Keratinocyte (primary cell): Measurements from ENCODE around the gene PRDX6. TPM values are rescaled to one million over a fixed set of nuclear protein-coding genes. Genes with fewer than 3 reads are reported as not detected.
"Not testable (repeated sequence)": the region's sequence is repeated elsewhere in the genome, so short reads cannot be mapped to it uniquely, and the experiment has no call there.

Experiments
- DNase-seq: peaks from one replicate; pipeline ENCODE4 v3.0.0-alpha.2; 2011; ENCODE audit warnings: low read depth, missing footprints, low spot score
- FAIRE-seq: peaks from 2 replicates; lab custom pipeline; 2011; peaks lifted over from hg19 to GRCh38; lab: Jason Lieb, UNC
- H2AFZ ChIP-seq: 2 replicates; pipeline ENCODE4 v1.6.0; 2012; ENCODE audit warnings: low read length, control low read depth, inconsistent platforms; ENCODE audit not compliant: control insufficient read depth
- H3K27ac ChIP-seq: 2 replicates; pipeline ENCODE4 v1.5.1; 2011; ENCODE audit warnings: low read length; ENCODE audit not compliant: control insufficient read depth, insufficient read depth
- H3K27me3 ChIP-seq: 3 replicates; pipeline ENCODE4 v1.6.0; 2011; ENCODE audit warnings: low read length; ENCODE audit not compliant: control insufficient read depth, insufficient read depth; ENCODE audit errors: extremely low read depth
- H3K36me3 ChIP-seq, 2 experiments: 2 replicates in 1 of 2; 3 replicates in 1 of 2; pipeline ENCODE4 v1.5.1; 2011; ENCODE audit warnings: low read length in 2 of 2, mild to moderate bottlenecking in 1 of 2; ENCODE audit not compliant: control insufficient read depth in 2 of 2, insufficient read depth in 2 of 2; ENCODE audit errors: extremely low read depth in 1 of 2
- H3K4me1 ChIP-seq: 3 replicates; pipeline ENCODE4 v1.5.1; 2011; ENCODE audit warnings: low read length; ENCODE audit not compliant: control insufficient read depth, insufficient read depth; ENCODE audit errors: extremely low read depth
- H3K4me2 ChIP-seq: 3 replicates; pipeline ENCODE4 v1.6.0; 2011; ENCODE audit warnings: low read depth, low read length; ENCODE audit not compliant: control insufficient read depth, insufficient read depth; ENCODE audit errors: extremely low read depth
- H3K4me3 ChIP-seq, 3 experiments: fragments of 200-600 bp in 1 of 3; sonication (generic) in 1 of 3; 2 replicates in 2 of 3; 3 replicates in 1 of 3; pipeline ENCODE4 v1.5.1; 2011 to 2016; ENCODE audit warnings: low read length in 3 of 3, mild to moderate bottlenecking in 3 of 3, control low read depth in 2 of 3, inconsistent platforms in 1 of 3, low read depth in 1 of 3, mixed read lengths in 1 of 3, mixed run types in 1 of 3, moderate library complexity in 1 of 3; ENCODE audit not compliant: control insufficient read depth in 2 of 3, insufficient read depth in 2 of 3; ENCODE audit errors: extremely low read depth in 1 of 3
- H3K79me2 ChIP-seq: 2 replicates; pipeline ENCODE4 v1.6.0; 2012; ENCODE audit warnings: low read length; ENCODE audit not compliant: control insufficient read depth, insufficient read depth
- H3K9ac ChIP-seq: 3 replicates; pipeline ENCODE4 v1.6.0; 2011; ENCODE audit warnings: low read length; ENCODE audit not compliant: control insufficient read depth, insufficient read depth; ENCODE audit errors: extremely low read depth
- H3K9me1 ChIP-seq: 3 replicates; pipeline ENCODE4 v1.6.0; 2011; ENCODE audit warnings: low read length; ENCODE audit not compliant: control insufficient read depth, insufficient read depth; ENCODE audit errors: extremely low read depth
- H3K9me3 ChIP-seq: 2 replicates; pipeline ENCODE4 v1.5.1; 2012; ENCODE audit warnings: low read depth, low read length; ENCODE audit not compliant: control insufficient read depth
- H4K20me1 ChIP-seq: 3 replicates; pipeline ENCODE4 v1.6.0; 2011; ENCODE audit warnings: low read length; ENCODE audit not compliant: control insufficient read depth, insufficient read depth; ENCODE audit errors: extremely low read depth
- EZH2 ChIP-seq: IDR thresholded peaks from one replicate; pipeline ENCODE4 v1.6.1; 2012; ENCODE audit warnings: inconsistent platforms, mild to moderate bottlenecking, low read length, moderate library complexity
- dilution Hi-C: fragments of 300-500 bp; cut with MboI; formaldehyde crosslinking; loops from one replicate; pipeline ENCODE4 v1.7.0; 2020; ENCODE audit warnings: low sequenced_read_pairs; ENCODE audit not compliant: extremely low pct_ligation_motif_present
- polyA plus RNA-seq, 5 experiments: library from polyadenylated mRNA; depleted of rRNA in 3 of 5; stranded (reverse) in 3 of 5; stranded (forward) in 1 of 5; unstranded in 1 of 5; fragments of >200 nt; gene quantifications; 1 replicate in 1 of 5; 2 replicates in 3 of 5; 3 replicates in 1 of 5; pipeline versions ENCODE4 v1.2.1 to v1.2.3, GENCODE V29; 2011 to 2012; ENCODE audit warnings: missing spikeins in 2 of 5, low read depth in 1 of 5, low replicate concordance in 1 of 5
- TF ChIP-seq, protein P1 (sequence below), 3 experiments: IDR thresholded peaks in 1 of 3; conservative IDR thresholded peaks in 1 of 3; optimal IDR thresholded peaks in 1 of 3; 2 replicates in 2 of 3; 3 replicates in 1 of 3; pipeline versions ENCODE3 to v1.5.1; 2011; ENCODE audit warnings: low read length in 3 of 3, mild to moderate bottlenecking in 3 of 3, moderate library complexity in 2 of 3, control low read depth in 1 of 3, inconsistent platforms in 1 of 3; ENCODE audit not compliant: insufficient read depth in 2 of 3; ENCODE audit errors: extremely low read depth in 1 of 3

The PRDX6 gene
- polyA plus RNA-seq, 1 donor (not counting 4 experiments of a cell fraction or from before 2014, with no cell fraction given) = 248 TPM

DNA sequence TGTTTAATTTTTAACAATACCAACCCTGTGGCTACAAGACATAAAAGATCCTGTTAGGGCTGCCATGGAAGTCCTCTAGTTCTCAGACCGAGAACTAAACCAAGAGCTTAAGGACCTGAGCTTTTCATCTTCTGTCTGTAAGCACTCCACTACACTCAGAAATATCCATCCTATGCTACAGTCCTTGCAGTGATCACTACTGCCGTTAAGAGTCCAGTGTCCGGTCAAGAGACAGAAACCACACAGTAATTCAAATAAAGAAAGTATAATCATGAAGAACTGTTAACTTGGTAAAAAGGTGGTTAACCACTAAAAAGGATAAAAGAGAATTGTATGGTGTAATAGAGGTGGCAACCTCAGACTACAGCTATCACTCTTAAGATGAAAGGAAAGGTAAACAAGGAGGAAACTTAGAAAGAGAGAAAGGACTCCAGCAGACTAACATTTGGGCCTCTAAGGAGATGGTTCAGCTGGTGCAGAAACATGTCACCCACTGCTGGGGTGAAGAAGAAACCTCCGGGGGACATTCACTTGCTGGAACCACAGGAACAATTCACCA is 22.1 kb upstream of the PRDX6 start:
- Histone ChIP-seq H2AFZ (no peak overlapping the region), H3K27ac (no peak overlapping the region), H3K9ac (no peak overlapping the region), H3K4me3 (no peak overlapping the region), H3K79me2 (no peaks in the 10 kb centered on the region), H3K27me3 (no peaks in the 10 kb centered on the region), H3K36me3 (no peaks in the 10 kb centered on the region), H3K4me1 (no peaks in the 10 kb centered on the region), H3K9me3 (no peaks in the 10 kb centered on the region), H3K4me2 (no peak overlapping the region), H4K20me1 (no peaks in the 10 kb centered on the region), H3K9me1 (no peaks in the 10 kb centered on the region)
- DNase-seq (no peak), FAIRE-seq (no peak)
- TF ChIP-seq, protein P1, sequence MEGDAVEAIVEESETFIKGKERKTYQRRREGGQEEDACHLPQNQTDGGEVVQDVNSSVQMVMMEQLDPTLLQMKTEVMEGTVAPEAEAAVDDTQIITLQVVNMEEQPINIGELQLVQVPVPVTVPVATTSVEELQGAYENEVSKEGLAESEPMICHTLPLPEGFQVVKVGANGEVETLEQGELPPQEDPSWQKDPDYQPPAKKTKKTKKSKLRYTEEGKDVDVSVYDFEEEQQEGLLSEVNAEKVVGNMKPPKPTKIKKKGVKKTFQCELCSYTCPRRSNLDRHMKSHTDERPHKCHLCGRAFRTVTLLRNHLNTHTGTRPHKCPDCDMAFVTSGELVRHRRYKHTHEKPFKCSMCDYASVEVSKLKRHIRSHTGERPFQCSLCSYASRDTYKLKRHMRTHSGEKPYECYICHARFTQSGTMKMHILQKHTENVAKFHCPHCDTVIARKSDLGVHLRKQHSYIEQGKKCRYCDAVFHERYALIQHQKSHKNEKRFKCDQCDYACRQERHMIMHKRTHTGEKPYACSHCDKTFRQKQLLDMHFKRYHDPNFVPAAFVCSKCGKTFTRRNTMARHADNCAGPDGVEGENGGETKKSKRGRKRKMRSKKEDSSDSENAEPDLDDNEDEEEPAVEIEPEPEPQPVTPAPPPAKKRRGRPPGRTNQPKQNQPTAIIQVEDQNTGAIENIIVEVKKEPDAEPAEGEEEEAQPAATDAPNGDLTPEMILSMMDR (optimal IDR thresholded peaks at IDR 0.05 in 1 of 3, IDR thresholded peaks at IDR 0.05 in 1 of 3, conservative IDR thresholded peaks at IDR 0.05 in 1 of 3; ENCODE audit: extremely low read depth in 1 of 3, insufficient read depth in 2 of 3, low read length in 3 of 3) = no peak
- TF ChIP-seq EZH2 = no peak
- dilution Hi-C loops = no loop called here

DNA sequence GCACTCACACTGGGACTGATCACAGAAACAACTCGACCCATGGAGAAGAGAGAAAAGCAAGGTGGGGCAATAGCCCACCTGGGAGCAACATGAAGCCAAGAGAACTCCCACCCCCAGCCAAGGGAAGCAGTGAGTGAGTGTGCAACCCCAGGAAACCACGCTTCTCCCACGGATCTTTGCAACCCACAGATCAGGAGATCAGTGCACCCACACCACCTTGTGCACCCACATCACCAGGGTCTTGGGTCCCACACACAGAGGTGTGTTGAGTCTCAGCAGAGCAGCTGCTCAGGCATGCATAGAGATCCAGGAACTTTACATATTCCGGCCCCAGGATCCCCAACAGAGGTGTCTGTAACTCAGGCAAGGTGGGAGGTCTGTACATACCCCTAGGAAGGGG is 17.2 kb upstream of the PRDX6 start:
- FAIRE-seq = no peak
- Histone ChIP-seq H3K36me3 (peaks cover 0 to 4% of the 10 kb centered on the region in 2 experiments), H3K4me1 (no peaks in the 10 kb centered on the region), H3K9ac (no peak overlapping the region), H3K9me3 (no peaks in the 10 kb centered on the region), H2AFZ (no peak overlapping the region), H3K79me2 (no peaks in the 10 kb centered on the region), H3K27ac (no peak overlapping the region), H3K4me3 (no peak overlapping the region), H4K20me1 (no peaks in the 10 kb centered on the region), H3K27me3 (no peaks in the 10 kb centered on the region), H3K4me2 (no peak overlapping the region), H3K9me1 (no peaks in the 10 kb centered on the region)
- DNase-seq = no peak
- dilution Hi-C loops = no loop called here
- TF ChIP-seq, protein P1 (optimal IDR thresholded peaks at IDR 0.05 in 1 of 3, IDR thresholded peaks at IDR 0.05 in 1 of 3, conservative IDR thresholded peaks at IDR 0.05 in 1 of 3; ENCODE audit: extremely low read depth in 1 of 3, insufficient read depth in 2 of 3, low read length in 3 of 3) = no peak
- no peak for TF ChIP-seq EZH2

DNA sequence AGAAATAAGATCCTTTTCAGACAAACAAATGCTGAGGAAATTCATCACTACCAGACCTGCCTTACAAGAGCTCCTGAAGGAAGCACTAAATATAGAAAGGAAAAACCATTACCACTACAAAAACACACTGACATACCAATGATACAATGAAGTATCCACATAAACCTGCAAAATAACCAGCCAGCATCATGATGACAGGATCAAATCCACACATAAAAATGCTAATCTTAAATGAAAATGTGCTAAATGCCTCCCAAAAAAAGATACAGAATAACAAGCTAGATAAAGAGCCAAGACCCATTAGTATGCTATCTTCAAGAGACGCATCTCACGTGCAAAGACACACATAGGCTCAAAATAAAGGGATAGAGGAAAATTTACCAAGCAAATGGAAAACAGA is 14.5 kb upstream of the PRDX6 start:
- H3K27me3 ChIP-seq, H3K36me3 ChIP-seq, FAIRE-seq, H2AFZ ChIP-seq, H3K4me1 ChIP-seq, H3K9me1 ChIP-seq, H3K4me2 ChIP-seq, H3K9ac ChIP-seq, H3K9me3 ChIP-seq, DNase-seq, dilution Hi-C loops, H4K20me1 ChIP-seq, H3K27ac ChIP-seq, H3K4me3 ChIP-seq, H3K79me2 ChIP-seq: not testable (repeated sequence)

DNA sequence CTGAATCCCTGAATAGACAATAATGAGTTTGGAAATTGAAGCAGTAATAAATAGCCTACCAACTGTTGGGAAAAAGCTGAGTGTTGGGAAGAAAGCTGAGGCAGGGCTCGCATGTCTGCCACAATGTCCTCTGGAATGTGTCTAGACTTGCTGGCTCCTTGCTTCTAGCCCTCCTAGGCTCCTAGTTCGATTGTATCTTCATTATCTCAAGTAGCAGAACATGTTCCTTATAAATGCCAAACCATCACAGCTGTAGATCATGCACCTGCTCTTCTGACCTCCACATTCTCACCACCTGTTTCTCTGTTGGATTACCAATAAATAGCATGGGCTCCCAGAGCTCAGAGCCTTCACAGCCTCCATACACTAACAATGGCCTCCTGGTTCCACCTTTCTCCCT is 12.9 kb upstream of the PRDX6 start:
- H3K4me1 ChIP-seq, H3K27ac ChIP-seq, H3K9me1 ChIP-seq, DNase-seq, H2AFZ ChIP-seq, H3K36me3 ChIP-seq, FAIRE-seq, H3K9me3 ChIP-seq, H3K4me2 ChIP-seq, H3K79me2 ChIP-seq, H4K20me1 ChIP-seq, dilution Hi-C loops, H3K4me3 ChIP-seq, H3K27me3 ChIP-seq, H3K9ac ChIP-seq: not testable (repeated sequence)
